Suppressor macrophage treated with lipopolysaccharide for 4 hours (primary cell): ENCODE measurements around the gene ANK2.

Experiments
- DNase-seq: peaks from one replicate; pipeline ENCODE4 v3.0.0-alpha.2; 2020

The ANK2 gene

GRCh38 chr4:113049421-113050370 is at the start of gene ANK2:
Gene ANK2, plus strand, starts transcription at chr4:113049653. Its CDS starts 76 bp downstream, at chr4:113049729.
- DNase-seq: no peak

- no peak for DNase-seq
These were observed 45.6 kb upstream of the ANK2 start for GRCh38 chr4:113003841-113004240.

GRCh38 chr4:113004655-113005054 is 44.8 kb upstream of the ANK2 start:
- DNase-seq: no peak

- no peak for DNase-seq
These were observed 42.8 kb upstream of the ANK2 start for GRCh38 chr4:113006632-113007031.

- DNase-seq: no peak
These were observed 42.3 kb upstream of the ANK2 start for GRCh38 chr4:113007151-113007550.

- no peak for DNase-seq
These were observed 41.3 kb upstream of the ANK2 start for GRCh38 chr4:113008135-113008534.

GRCh38 chr4:113008716-113009115 is 40.7 kb upstream of the ANK2 start:
- DNase-seq: no peak

- DNase-seq: no peak
These were observed 40.0 kb upstream of the ANK2 start for GRCh38 chr4:113009461-113009860.

- DNase-seq: no peak
These were observed 37.2 kb upstream of the ANK2 start for GRCh38 chr4:113012122-113012725.

GRCh38 chr4:113012786-113013185 is 36.7 kb upstream of the ANK2 start:
- DNase-seq: no peak

- DNase-seq: no peak
These were observed 35.7 kb upstream of the ANK2 start for GRCh38 chr4:113013751-113014150.

- DNase-seq: no peak
These were observed 33.1 kb upstream of the ANK2 start for GRCh38 chr4:113016377-113016776.

GRCh38 chr4:113020966-113021365 is 28.5 kb upstream of the ANK2 start:
- no peak for DNase-seq

GRCh38 chr4:113024388-113024787 is 25.1 kb upstream of the ANK2 start:
- no peak for DNase-seq

- DNase-seq: no peak
These were observed 24.0 kb upstream of the ANK2 start for GRCh38 chr4:113025416-113025815.

GRCh38 chr4:113026556-113026955 is 22.9 kb upstream of the ANK2 start:
- DNase-seq: no peak

- DNase-seq: no peak
These were observed 21.4 kb upstream of the ANK2 start for GRCh38 chr4:113028074-113028473.

GRCh38 chr4:113031212-113031611 is 18.2 kb upstream of the ANK2 start:
- no peak for DNase-seq

GRCh38 chr4:113040793-113041192 is 8.7 kb upstream of the ANK2 start:
- DNase-seq: no peak

GRCh38 chr4:113042502-113042901 is 7.0 kb upstream of the ANK2 start:
- DNase-seq: no peak

- DNase-seq: no peak
These were observed 5.9 kb upstream of the ANK2 start for GRCh38 chr4:113043591-113043990.

GRCh38 chr4:113050371-113050755 is 910 bp downstream of the ANK2 start:
- no peak for DNase-seq

- no peak for DNase-seq
These were observed 1.4 kb downstream of the ANK2 start for GRCh38 chr4:113050837-113051236.

- DNase-seq: no peak
These were observed 1.9 kb downstream of the ANK2 start for GRCh38 chr4:113051361-113051760.
